ENCODE data around the gene CHKA.
A peak's percentile ranks its signal among the peaks of the same experiment; 100 is the strongest.

Gene CHKA

DNA sequence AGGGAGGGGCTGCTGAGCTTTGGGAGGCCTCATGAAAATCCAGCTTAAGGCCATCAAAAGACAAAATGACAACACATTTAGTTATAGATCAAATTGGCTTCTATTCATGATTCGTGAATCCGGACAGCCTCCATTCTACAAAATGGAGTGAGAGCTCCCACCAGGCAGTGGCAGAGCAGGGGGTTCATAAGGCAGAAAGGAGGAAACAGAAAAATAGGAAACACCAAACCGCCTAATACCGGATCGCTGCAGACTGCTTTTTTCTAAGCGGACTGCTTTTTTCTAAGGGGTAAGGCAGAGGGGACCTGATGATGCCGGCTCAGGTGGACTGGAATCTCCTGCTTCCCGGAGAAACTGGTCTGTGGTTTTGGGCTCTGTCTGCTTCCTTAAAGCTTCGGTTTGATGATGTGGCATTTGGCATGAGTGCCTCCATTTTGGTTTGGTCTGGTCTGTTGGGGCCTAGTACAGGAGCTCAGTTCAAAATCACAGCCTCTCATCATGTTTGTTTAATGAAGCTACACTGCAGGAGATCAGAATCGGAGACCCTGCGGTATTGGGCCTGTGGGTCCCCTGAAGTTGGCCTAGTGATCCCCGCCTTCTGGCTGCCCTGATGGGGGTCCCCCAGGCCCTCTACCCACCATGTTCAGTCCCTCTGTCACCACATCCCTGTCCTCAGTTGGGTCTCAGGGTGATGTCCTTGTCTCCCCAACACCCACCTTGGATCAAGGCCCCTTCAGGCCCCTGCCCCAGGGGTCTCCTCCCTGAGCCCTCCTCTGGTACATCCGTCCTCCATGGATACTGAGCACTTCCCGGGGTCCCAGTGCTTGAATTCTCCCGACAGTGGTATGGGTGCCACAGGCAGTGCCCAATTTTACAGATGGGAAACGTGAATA lies 109.9 kb downstream of the CHKA start:
- peak overlapping the region; percentile 57 for H3K4me3 ChIP-seq (replicated peaks; ENCODE audit: low read depth, low read length)
- TF ChIP-seq, protein P1, sequence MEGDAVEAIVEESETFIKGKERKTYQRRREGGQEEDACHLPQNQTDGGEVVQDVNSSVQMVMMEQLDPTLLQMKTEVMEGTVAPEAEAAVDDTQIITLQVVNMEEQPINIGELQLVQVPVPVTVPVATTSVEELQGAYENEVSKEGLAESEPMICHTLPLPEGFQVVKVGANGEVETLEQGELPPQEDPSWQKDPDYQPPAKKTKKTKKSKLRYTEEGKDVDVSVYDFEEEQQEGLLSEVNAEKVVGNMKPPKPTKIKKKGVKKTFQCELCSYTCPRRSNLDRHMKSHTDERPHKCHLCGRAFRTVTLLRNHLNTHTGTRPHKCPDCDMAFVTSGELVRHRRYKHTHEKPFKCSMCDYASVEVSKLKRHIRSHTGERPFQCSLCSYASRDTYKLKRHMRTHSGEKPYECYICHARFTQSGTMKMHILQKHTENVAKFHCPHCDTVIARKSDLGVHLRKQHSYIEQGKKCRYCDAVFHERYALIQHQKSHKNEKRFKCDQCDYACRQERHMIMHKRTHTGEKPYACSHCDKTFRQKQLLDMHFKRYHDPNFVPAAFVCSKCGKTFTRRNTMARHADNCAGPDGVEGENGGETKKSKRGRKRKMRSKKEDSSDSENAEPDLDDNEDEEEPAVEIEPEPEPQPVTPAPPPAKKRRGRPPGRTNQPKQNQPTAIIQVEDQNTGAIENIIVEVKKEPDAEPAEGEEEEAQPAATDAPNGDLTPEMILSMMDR (IDR thresholded peaks at IDR 0.05; ENCODE audit: low read length, missing control alignments) = no peak
- no peak for DNase-seq (ENCODE audit: low read depth)

DNA sequence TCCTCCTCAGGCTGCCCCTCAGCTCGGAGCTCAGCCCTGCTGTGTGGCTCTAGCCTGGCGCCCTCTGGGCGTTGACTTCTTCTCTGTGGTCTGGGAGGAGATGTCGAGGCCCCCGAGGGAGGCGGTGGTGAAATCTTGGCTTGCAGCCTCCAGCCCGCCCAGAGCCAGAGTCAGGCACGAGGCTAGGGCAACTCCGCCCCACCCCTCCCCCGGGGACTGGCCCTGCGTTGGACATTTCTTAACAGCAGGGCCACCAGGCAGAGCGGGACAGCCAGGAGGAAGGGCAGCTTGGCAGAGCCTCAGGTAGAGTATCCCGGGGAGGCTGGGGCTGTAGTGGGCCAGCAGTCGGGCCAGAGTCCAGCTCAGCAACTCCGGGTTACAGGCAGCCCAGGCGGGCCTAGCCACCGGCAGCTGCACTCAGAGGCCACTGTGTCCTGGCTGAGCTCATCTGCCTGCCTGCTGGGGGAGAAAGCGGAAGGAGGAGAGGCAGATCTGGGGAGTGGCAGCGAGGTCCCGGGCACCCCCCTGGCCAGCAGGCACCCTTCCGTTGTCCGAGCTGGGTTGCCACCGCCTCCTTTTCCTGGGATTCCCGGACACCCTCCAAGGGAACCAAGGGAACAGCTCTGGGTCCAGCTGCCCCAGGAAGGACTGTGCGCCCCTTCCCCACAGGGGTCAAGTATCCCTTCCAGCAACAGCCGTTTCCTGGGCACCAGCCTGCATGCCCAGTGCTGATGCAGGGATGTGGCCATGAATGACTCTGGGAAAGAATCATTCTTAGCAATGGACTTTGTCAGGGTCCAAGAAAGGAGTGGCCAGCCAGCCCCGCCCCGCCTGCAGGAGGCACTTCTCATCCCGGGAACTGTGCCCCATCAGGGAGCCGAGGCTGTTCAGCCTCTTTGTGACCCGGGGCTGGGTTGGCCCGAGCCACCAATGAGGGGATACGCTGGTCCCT lies 110.8 kb downstream of the CHKA start, which contains the start of gene ALDH3B1:
Gene ALDH3B1 (plus strand): TSS at position 238 of the 952 bp plus-strand sequence. CDS start 4,971 bp downstream, outside the sequence.
- TF ChIP-seq, protein P1 (IDR thresholded peaks at IDR 0.05; ENCODE audit: low read length, missing control alignments) = no peak
- DNase-seq (ENCODE audit: low read depth) = peak; percentile 88
- peak within 1 kb of the TSS; percentile 57 for H3K4me3 ChIP-seq (replicated peaks; ENCODE audit: low read depth, low read length)

DNA sequence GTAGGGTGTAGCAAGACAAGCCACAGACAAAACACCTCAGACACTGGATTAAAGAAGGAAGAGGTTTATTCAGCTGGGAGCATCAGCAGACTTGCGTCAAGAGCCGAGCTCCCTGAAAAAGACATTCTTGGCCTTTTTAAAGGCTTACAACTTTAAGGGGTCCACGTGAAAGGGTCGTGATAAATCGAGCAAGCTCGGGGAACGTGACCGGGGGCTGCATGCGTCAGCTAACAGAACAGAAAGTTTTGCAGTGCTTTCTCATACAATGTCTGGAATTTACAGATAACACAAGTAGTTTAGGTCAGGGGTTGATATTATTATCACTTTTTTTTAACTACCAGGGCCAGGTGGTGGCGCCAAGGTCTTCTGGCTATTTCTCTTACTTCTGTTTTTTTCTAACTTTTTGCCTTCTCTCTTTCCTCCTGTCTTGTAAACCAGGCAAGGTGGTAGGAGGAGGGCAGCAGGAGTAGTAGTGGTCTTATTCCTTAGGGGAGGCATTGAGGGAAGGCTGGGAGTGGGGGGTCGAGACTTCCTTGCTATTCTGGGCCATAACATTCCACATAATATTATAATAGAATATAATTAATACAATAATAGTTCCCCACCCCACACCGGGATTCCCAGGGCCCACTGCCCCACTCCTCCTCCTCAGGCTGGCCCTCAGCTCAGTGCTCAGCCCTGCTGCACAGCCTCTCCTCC lies 111.6 kb downstream of the CHKA start:
- DNase-seq (ENCODE audit: low read depth) = peak; percentile 51
- TF ChIP-seq, protein P1 (IDR thresholded peaks at IDR 0.05; ENCODE audit: low read length, missing control alignments) = peak; percentile 31
- H3K4me3 ChIP-seq (replicated peaks; ENCODE audit: low read depth, low read length) = peak overlapping the region; percentile 57

DNA sequence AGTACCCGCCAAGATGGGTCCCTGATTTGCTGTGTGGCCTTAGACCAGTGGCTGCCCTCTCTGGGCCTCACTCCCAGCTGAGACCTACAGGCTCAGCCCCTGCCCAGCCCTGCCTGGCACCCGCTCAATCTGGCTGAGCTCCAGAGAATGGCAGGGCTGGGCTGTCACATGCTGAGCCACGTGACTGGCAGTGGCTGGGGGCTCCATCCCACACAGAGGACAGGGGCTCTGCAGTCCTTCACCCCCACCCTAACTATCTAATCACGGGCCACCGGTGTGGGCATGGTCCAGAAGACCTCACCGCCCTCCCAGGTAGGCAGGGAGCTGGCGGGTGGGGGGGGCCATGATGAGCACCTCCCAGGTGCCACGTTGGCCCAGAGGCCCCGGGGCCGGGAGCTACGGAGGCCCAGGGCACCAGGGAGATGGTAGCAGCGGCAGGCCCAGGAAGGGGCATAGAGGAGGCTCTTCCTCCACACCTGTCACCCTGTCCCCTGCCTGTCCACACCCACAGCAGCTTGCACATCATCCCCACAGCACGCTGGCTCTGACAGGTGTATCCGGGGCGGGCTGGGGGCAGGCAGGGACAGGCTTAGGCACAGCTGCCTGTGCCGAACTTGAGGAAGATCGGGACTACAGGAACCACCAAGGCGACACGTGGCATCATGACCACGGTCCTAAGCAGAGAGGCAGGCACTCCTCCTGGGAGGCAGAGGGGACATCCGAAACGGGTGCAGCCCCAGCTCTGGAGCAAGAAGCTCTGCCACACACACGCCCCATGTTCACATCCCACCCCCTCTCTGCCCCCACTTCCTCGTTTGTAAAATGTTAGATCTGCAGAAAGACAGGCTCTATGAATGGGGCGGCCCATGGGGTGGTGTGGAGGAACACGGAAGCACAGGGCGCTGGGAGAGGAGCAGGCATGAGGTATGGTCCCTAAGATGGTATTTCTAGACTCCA lies 112.5 kb downstream of the CHKA start:
- no peak for DNase-seq (ENCODE audit: low read depth)
- TF ChIP-seq, protein P1 (IDR thresholded peaks at IDR 0.05; ENCODE audit: low read length, missing control alignments) = no peak
- no peak overlapping the region for H3K4me3 ChIP-seq (replicated peaks; ENCODE audit: low read depth, low read length)

DNA sequence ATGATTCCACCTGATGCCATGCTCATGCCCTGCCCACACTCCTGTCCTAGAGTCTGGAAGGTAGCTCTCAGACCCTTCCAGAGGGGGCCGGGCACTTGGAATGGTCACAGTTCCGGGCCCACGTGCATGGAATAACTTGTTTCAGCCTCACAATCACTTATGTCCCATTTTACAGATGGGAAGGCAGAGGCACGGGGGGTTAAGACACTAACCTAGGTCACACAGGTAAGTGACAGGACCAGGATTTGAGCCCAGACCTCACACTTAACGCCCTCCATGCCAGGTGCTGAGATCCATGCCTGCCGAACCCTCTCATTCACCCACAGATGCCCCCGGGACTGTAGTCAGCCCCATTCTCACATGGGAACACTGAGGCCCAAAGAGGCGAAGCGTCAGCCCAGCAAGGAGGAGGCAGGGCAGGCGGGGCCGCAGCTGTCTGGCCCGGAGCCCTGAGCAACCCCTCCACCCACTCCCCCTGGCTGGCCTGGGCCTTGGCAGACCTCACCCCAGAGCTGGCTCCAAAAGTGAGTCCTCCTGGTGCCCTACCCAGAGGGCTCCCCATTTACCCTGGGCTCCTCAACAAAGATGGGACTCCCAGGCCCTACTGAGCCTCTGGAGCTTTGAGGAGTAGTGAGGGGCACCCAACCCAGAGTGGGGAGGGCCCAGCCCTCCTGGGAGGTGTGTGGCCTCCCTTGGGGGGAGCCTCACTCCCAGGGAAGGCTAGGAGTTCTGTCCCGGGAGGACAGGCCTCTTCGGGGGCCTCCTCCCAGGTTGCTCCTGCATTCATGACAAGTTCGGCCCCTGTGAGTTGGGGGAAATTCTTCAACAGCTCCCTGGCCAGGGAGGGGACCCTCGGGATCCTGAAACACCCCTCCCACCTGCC lies 113.4 kb downstream of the CHKA start:
- H3K4me3 ChIP-seq (replicated peaks; ENCODE audit: low read depth, low read length) = no peak overlapping the region
- TF ChIP-seq, protein P1 (IDR thresholded peaks at IDR 0.05; ENCODE audit: low read length, missing control alignments) = no peak

More for the DNA sequence above, 113.4 kb downstream of the CHKA start:
- DNase-seq (ENCODE audit: low read depth) = no peak

Measured in fibroblast of pulmonary artery (primary cell).